ENCODE results near the gene MLNR.

The MLNR gene

GRCh38 chr13:49220856-49221589 lies 885 bp downstream of the MLNR start:
- DNase-seq (ENCODE audit: low read depth, low spot score) = no peak
- no peak overlapping the region for H3K4me3 ChIP-seq (ENCODE audit: low read length)

DNA sequence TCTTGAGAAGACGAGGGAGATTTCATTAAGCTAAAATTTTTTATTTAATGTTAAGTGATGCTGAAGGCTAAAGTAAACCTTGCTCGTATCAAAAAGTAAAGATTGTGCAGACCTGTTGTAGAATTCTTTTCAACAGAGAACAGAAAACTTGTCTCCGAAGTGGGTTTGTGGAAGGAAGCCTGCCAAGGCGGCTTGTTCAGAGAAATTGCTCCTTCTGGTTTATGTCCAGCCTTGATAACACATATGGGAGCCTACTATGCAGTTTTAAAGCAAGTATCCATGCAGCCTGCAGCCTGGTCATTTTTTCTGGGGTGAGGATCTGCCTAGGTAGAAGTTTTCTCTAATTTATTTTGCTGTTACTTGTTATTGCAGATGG lies 1.4 kb downstream of the MLNR start:
- DNase-seq (ENCODE audit: low read depth, low spot score) = no peak
- H3K4me3 ChIP-seq (ENCODE audit: low read length) = no peak overlapping the region

GRCh38 chr13:49225223-49226042 lies 5.3 kb downstream of the MLNR start:
- no peak for DNase-seq (ENCODE audit: low read depth, low spot score)
- no peak overlapping the region for H3K4me3 ChIP-seq (ENCODE audit: low read length)

DNA sequence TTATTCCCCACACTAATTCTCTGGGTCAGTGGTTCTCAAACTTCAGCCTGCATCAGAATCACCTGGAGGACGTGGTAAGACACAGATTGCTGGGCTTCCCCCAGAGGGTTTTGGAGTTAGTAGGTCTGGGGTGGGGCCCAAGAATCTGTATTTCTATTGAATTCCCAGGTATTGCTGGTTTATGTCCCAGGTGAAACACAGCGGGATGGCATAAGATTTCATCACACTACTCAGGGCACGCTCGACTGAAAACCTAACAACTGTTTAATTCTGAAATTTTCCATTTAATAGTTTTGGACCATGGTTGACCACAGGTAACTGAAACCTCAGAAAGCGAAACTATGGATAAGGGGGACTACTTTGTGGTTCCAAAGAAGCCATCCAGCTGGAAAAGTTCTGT lies 6.5 kb downstream of the MLNR start:
- H3K4me3 ChIP-seq (ENCODE audit: low read length) = no peak overlapping the region
- no peak for DNase-seq (ENCODE audit: low read depth, low spot score)

GRCh38 chr13:49234741-49235140 lies 14.6 kb downstream of the MLNR start:
- no peak for DNase-seq (ENCODE audit: low read depth, low spot score)

GRCh38 chr13:49235856-49236431 lies 15.8 kb downstream of the MLNR start:
- H3K4me3 ChIP-seq (ENCODE audit: low read length) = no peak overlapping the region
- DNase-seq (ENCODE audit: low read depth, low spot score) = no peak

More at GRCh38 chr13:49234741-49235140, 14.6 kb downstream of the MLNR start:
- H3K4me3 ChIP-seq (ENCODE audit: low read length) = no peak overlapping the region

- no peak for DNase-seq (ENCODE audit: low read depth, low spot score)
- H3K4me3 ChIP-seq (ENCODE audit: low read length) = no peak overlapping the region
Observed at GRCh38 chr13:49238621-49239020, 18.5 kb downstream of the MLNR start.

GRCh38 chr13:49240017-49240416 lies 19.9 kb downstream of the MLNR start:
- no peak overlapping the region for H3K4me3 ChIP-seq (ENCODE audit: low read length)
- DNase-seq (ENCODE audit: low read depth, low spot score) = no peak

DNA sequence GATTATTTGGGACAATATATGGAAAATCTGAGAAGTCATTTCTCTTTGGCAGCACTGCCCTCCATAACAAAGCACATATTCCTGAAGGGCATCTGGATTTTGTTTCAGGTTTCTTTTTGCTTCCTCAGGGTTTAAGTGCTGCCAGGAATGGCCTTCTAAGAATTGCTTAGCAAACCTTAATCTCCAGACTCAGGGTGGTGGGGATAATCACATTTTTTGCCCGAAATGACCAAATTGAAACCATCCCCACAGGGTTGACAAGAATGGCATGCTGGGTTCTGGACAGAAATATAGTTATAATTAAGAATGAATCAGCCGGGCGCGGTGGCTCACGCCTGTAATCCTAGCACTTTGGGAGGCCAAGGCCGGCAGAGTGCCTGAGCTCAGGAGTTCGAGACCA lies 21.2 kb downstream of the MLNR start:
- no peak for DNase-seq (ENCODE audit: low read depth, low spot score)
- no peak overlapping the region for H3K4me3 ChIP-seq (ENCODE audit: low read length)

DNA sequence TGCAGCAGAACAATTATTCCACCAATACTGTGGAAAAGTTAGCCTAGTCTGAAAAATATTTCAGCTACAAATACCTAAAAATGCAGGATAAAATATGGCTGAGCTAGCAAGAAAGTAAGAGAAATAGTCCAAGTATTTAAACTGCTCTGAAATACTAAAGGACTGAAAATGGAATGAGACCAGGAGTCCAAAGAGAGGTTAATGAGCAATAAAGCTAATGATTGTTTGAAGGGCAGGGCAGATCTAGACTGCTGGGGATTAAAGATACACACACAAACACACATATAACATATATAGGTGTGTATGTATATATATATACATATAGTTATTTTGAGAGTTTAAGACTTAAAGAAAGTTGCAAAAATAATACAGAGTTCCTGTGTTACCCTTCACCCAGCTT lies 25.0 kb downstream of the MLNR start:
- H3K4me3 ChIP-seq (ENCODE audit: low read length) = no peak overlapping the region
- DNase-seq (ENCODE audit: low read depth, low spot score) = no peak

GRCh38 chr13:49246850-49247642 lies 26.9 kb downstream of the MLNR start:
- no peak for DNase-seq (ENCODE audit: low read depth, low spot score)

DNA sequence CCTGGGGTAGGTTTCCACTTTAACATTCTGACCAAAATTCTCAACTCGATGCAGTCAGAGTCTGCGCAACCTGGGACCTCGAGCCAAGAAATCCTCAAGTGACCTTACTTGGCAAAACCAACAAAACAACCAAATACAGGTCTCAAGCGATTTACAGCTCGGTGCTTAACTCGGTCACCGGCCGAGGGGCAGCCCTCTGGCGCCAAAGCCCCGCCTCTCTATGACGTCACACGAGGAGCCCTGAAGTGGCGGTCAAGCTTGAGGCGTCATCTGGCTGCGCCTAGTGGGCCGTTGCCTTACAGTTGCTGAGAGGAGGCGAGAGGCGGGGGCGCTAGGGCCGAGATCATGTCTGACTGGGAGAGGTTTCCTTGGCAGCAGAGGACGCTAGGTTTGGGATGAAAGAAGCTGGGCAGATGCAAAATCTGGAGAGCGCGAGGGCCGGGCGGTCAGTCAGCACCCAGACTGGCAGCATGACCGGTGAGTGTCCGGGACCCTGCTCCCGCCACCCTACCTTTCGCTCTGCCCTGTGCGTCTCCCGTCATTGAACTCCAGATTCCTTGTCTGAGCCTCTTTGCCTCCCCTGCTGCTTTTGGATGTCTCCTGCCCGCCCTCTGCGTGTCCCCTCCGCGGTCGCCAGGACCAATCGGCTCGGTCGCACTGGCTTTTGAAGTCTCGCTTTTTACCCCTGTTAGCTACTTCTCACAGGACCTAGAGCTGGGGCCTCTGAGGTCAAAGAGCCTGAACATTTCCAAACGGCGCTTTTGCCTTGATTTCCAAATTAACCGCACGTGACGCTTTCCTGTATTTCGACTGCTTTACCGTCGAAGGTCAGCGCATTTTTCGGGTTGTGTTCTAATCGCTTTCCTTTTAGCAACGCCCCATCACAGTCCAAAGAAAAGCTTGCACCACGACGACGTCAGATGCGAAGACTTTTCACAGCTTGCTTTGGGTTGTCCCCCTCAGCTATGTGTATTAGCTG lies 27.8 kb downstream of the MLNR start, which contains the start of gene CDADC1:
Gene CDADC1 (plus strand): TSS at position 283 of the 979 bp plus-strand sequence. CDS start 113 bp downstream, at position 396.
- peak within 1 kb of the TSS; percentile 96 for H3K4me3 ChIP-seq (ENCODE audit: low read length)

More at GRCh38 chr13:49246850-49247642, 26.9 kb downstream of the MLNR start:
- H3K4me3 ChIP-seq (ENCODE audit: low read length) = peak overlapping the region; percentile 96

DNA sequence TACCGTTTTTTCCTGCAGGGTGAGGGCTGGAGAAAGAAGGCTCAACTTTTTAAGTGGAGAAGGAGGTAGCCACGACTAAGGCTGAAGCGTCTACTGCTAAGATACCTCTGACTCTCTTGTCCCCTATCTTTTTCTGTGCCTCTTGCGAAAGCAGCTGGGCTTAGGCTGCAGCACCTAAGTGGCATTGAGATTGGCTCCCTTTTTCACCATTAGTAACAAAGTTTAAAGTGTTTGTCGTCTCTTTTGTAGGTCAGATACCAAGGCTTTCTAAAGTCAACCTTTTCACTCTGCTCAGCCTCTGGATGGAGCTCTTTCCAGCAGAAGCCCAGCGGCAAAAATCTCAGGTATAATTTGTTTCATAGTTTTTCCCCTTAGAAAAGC lies 28.5 kb downstream of the MLNR start:
- H3K4me3 ChIP-seq (ENCODE audit: low read length) = peak overlapping the region; percentile 96
- peak; percentile 17 for DNase-seq (ENCODE audit: low read depth, low spot score)

More for the DNA sequence above, 27.8 kb downstream of the MLNR start, which contains the start of gene CDADC1:
- DNase-seq (ENCODE audit: low read depth, low spot score) = peak; percentile 74

- no peak for DNase-seq (ENCODE audit: low read depth, low spot score)
- no peak overlapping the region for H3K4me3 ChIP-seq (ENCODE audit: low read length)
Observed at GRCh38 chr13:49251326-49251725, 31.2 kb downstream of the MLNR start.

DNA sequence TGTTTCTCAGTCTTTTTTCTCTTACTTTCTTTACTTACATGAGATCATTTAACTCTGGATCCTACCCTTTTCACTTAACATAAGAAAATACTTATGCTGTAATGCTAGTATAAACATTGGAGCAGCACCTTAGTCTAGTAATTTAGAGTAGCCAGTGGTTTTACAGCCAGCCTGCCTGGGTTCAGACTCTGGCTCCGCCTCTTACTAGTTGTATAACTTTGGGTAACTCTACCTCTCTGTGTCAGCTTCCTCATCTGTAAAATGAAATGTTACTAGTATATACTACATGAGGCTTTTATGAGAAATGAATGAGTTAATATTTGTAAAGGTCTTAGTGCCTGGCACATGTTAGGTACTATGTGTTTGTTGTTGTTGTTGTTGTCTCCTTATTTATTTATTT lies 33.2 kb downstream of the MLNR start:
- H3K4me3 ChIP-seq (ENCODE audit: low read length) = no peak overlapping the region
- DNase-seq (ENCODE audit: low read depth, low spot score) = peak; percentile 12

- no peak overlapping the region for H3K4me3 ChIP-seq (ENCODE audit: low read length)
- DNase-seq (ENCODE audit: low read depth, low spot score) = peak; percentile 57
Observed at GRCh38 chr13:49254007-49254406, 33.9 kb downstream of the MLNR start.

DNA sequence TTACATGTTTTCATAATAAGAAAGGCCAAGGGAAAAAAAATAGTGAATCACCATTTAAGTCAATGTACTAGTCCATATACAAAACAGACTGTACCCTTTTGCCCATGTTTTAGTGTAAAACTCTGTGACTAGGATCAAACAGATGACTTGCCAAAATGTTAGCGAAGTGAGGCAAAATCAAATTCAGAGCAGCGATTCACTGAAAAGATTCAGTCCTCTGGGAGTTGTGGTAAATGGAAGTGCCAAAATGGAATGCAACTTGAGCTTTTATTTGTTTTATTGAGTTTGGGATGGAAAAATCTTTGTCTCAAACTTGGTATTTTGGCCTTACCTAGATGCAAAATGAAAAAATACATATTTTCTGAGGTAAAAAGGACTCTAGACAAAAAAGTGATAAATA lies 36.7 kb downstream of the MLNR start:
- no peak overlapping the region for H3K4me3 ChIP-seq (ENCODE audit: low read length)
- DNase-seq (ENCODE audit: low read depth, low spot score) = no peak

All from Jurkat, Clone E6-1 (cell line).